ENCODE data around the gene GHRHR.

The GHRHR gene

DNA sequence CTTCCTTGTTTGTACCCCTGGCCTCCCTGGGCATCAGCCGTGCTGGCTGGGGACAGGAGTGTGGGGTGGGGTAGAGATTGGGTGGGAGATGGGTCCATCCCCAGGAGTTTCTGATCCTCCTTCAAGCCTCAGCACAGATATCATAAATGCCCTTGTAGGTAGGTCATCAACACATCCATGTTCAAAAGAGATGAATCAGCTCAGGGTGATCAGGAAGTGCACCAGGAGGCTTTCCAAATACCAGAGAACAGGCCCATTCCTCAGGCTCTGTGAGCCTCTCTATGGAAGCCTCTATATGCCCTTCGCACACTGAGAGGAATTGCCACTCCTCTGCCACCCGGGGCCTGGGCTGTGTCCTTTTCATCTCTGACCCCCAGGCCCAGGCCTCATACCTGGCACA is 56.4 kb downstream of the GHRHR start:
- no peak for DNase-seq (ENCODE audit: low spot score)
- TF ChIP-seq, protein P1, sequence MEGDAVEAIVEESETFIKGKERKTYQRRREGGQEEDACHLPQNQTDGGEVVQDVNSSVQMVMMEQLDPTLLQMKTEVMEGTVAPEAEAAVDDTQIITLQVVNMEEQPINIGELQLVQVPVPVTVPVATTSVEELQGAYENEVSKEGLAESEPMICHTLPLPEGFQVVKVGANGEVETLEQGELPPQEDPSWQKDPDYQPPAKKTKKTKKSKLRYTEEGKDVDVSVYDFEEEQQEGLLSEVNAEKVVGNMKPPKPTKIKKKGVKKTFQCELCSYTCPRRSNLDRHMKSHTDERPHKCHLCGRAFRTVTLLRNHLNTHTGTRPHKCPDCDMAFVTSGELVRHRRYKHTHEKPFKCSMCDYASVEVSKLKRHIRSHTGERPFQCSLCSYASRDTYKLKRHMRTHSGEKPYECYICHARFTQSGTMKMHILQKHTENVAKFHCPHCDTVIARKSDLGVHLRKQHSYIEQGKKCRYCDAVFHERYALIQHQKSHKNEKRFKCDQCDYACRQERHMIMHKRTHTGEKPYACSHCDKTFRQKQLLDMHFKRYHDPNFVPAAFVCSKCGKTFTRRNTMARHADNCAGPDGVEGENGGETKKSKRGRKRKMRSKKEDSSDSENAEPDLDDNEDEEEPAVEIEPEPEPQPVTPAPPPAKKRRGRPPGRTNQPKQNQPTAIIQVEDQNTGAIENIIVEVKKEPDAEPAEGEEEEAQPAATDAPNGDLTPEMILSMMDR (IDR thresholded peaks at IDR 0.05; ENCODE audit: extremely low read depth, missing control alignments): no peak

DNA sequence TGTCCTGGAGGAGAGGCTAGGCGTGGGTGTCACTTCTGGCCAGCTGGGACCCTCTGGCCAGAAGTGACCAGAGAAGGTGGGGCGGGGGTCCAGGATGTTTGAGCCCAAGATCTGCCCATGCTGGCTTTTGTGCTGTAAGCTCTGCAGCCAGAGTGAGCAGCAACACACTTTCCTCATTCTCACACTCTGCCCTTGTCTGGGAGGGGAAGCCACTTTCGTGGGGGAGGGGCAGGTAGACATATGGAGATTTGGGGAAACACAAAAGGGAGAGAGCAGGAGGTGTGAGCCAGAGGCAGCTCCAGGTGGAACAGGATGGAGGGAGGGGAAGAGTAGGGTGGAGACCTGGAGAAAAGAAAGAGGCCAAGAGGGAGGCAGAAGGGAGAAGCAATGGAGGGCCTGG is 56.9 kb downstream of the GHRHR start:
- TF ChIP-seq, protein P1 (IDR thresholded peaks at IDR 0.05; ENCODE audit: extremely low read depth, missing control alignments): no peak
- no peak for DNase-seq (ENCODE audit: low spot score)

DNA sequence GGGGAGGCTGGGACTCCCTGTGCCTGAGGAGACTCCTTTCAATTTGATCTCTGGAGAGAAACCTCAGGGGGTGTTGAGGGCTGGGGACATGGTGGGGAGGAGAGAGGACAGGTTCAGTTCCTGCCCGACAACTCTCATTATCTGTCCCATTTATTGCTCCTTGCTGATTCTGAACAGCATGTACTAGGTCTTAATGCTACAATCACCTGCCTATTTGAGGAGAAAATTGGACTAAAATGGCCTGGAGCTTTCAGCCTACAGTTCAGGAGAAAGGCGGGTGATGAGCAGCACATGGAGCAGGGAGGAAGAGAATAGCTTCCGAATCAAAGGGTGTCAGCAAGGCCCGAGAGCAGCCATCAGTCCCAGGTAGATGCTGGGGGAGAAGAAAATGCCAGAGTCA is 58.4 kb downstream of the GHRHR start:
- TF ChIP-seq, protein P1 (IDR thresholded peaks at IDR 0.05; ENCODE audit: extremely low read depth, missing control alignments): no peak
- no peak for DNase-seq (ENCODE audit: low spot score)

DNA sequence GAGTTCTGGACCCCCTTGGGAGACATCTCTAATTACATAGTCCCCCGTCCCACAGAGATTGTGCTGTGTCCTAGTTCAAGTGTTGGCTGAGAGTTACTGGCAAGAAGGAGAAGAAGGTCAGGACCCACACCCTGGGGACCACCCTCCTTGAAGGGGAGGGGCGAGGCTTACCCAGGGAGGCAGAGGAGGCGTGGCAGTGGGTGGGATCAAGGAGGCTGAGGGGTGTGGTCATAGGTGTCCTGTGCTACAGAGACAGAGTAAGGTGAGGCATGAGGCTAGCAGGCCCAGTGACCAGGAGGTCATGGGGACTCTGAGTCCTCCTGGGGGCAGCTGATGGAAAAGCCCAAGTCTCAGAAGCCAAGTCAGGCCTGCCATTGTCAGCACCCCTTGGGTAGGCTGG is 59.0 kb downstream of the GHRHR start:
- TF ChIP-seq, protein P1 (IDR thresholded peaks at IDR 0.05; ENCODE audit: extremely low read depth, missing control alignments): no peak
- DNase-seq (ENCODE audit: low spot score): no peak

DNA sequence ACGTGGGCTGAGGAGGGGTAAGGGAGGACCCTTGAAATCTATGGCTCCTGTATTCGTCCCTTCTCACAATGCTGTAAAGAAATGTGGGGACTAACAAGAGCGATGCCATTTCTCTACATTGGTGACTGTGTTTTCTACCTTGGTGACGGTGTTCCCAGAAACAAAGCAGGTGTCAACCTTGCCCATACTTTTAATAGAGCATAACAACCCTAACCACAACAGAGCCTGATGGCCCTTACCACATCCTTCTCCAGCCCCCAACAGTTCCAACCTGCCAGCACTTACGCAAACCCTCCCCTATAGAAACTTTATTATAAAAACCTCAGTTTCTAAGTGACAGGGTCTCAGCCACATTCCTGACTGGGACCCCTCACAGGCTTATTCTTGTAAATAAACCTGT is 60.1 kb downstream of the GHRHR start:
- DNase-seq (ENCODE audit: low spot score): no peak
- TF ChIP-seq, protein P1 (IDR thresholded peaks at IDR 0.05; ENCODE audit: extremely low read depth, missing control alignments): no peak

DNA sequence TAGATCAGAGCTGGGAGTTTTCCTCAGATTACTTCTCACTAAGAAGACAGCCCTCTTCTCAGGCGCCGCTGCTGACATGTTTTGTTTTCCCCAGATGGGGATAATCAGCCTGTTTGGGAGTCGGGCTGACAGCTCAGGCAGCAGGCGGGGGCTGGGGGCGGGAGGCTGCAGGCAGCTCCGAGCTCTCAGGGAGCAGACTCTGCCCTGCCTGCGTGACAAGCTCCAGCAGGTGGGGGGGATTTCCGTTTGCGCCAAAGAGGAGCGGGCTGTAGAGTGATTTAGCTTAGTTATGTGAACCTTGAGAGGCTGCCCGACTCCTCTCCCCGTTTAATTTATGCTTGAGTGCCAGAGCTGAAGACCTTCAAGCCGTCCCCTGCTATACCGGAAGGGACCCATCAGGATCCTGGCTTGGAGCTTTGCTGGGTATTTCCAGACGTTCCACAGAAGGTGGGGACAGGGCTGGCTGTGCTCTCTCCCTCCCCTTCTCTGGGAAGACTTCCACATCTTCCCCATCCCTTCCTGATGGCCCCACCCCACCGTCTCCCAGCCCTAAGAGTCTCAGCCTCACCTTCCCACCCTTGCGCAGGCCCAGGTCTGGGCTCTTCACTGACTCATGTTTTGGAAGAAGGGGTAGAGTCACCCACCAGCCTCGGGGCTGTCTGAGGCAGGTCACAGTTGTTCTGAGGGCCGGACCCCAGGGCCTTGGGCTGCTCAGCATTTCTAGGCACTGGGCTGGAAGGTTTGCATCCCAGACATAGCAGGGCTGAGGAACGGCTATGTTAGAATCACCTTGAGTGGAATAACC is 63.6 kb downstream of the GHRHR start:
- DNase-seq (ENCODE audit: low spot score): peak; percentile 48
- TF ChIP-seq, protein P1 (IDR thresholded peaks at IDR 0.05; ENCODE audit: extremely low read depth, missing control alignments): no peak

DNA sequence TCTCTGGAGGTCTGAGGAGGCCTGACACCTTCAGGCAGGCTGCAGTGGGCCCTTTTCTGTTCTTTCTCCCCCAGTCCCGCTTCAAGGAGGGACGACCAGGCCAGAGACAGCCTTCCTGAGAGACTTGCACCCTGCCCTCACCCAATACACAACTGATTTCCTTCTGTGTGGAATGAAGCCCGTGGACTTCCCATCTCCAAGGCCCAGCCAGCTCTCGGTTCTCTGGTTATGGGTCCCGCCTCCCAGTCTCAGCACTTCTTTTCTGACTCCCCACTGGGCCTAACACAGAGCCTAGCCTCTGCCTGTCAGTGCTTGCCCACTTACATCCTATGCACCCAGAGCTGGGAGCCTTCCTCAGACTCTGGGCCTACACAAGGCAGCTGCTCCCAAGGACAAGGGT is 64.3 kb downstream of the GHRHR start:
- no peak for DNase-seq (ENCODE audit: low spot score)
- TF ChIP-seq, protein P1 (IDR thresholded peaks at IDR 0.05; ENCODE audit: extremely low read depth, missing control alignments): no peak
